ENCODE data around the gene CAMSAP1.

Gene CAMSAP1

GRCh38 chr9:135761150-135761844 is 146.0 kb downstream of the CAMSAP1 start:
- DNase-seq (ENCODE audit: extremely low read depth in 1 of 2, low read depth in 1 of 2), result no peak

- no peak for DNase-seq (ENCODE audit: extremely low read depth in 1 of 2, low read depth in 1 of 2)
Observed at GRCh38 chr9:135760465-135760864, 146.9 kb downstream of the CAMSAP1 start.

GRCh38 chr9:135759676-135760300 is 147.6 kb downstream of the CAMSAP1 start:
- DNase-seq (ENCODE audit: extremely low read depth in 1 of 2, low read depth in 1 of 2), result no peak

- no peak for DNase-seq (ENCODE audit: extremely low read depth in 1 of 2, low read depth in 1 of 2)
Observed at GRCh38 chr9:135758870-135759269, 148.5 kb downstream of the CAMSAP1 start.
